HG03565 (cell line): ENCODE data around the gene SLC6A6.

Experiments used
- ATAC-seq: cut with Tn5 transposase; IDR thresholded peaks from one replicate; pipeline ENCODE4 v1.9.1; 2021; ENCODE audit warnings: mild to moderate bottlenecking, moderate library complexity; ENCODE audit not compliant: unreplicated experiment

Gene SLC6A6

DNA sequence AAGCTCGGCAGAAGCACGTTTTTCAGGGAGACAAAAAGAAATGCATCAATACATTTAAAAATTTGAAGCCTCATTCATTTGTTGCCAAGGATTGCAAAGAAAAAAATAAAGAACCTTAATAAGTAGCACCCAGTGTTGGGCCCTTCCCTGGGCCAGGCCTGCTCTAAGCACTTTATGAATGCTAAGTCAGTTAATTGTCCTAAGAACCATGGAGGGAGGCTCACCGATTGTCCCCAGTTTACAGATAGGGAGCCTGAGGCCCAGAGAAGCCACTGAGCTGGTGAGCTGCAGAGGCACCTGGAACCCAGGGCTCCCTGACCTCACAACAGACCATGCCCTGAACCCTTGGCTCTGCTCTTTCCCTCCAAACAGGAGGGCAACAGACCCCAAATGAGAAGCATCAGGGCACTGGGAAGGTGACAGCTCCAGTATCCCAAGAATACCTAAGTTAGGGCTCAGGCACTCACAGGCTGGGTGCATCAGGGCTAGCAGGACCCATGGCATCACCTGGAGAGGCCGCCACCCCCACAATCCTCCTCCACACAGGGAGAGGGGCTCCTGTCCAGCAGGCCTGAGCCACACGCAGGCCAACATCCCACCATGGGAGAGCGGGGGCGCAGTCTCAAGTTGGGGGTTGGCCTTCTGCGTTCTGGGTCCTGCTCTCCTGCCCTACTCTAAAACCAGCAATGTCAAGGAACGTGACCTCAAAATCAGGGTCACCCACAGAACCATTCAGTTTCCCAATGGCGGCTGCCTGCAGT is 133.8 kb downstream of the SLC6A6 start:
- ATAC-seq: no peak

DNA sequence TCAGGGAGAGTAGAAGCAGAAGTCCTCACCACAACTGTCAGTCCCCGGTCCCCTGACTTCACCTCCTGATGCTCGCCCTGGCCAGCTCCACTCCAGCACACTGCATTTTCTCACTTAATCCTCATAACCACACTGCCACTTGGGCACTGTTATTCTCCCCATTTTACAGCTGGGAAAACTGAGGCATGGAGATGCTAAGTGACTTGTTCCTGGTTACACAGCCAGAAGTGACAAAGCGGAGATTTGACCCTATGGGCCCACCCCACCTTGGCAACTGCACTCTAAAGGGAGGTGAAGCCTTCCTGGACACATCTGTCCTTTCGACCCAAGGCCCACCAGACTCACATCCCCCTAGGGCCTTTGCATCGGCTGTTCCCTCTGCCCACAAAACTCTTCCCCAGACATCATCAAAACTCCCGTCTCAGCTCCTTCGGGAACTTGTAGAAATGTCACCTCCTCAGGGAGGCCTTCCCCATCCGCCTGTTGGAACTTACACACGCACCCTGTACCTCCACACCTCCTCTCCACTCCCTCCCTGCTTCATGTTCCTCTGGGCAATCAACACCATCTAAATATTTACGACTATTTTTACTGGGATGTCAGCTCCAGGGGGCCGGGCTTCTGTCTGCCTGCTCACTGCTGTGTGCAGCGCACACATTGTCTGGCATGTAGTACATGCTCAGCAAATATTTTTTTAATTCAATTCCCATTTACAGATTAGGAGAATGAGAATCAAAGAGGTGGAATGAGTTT is 134.6 kb downstream of the SLC6A6 start:
- no peak for ATAC-seq

DNA sequence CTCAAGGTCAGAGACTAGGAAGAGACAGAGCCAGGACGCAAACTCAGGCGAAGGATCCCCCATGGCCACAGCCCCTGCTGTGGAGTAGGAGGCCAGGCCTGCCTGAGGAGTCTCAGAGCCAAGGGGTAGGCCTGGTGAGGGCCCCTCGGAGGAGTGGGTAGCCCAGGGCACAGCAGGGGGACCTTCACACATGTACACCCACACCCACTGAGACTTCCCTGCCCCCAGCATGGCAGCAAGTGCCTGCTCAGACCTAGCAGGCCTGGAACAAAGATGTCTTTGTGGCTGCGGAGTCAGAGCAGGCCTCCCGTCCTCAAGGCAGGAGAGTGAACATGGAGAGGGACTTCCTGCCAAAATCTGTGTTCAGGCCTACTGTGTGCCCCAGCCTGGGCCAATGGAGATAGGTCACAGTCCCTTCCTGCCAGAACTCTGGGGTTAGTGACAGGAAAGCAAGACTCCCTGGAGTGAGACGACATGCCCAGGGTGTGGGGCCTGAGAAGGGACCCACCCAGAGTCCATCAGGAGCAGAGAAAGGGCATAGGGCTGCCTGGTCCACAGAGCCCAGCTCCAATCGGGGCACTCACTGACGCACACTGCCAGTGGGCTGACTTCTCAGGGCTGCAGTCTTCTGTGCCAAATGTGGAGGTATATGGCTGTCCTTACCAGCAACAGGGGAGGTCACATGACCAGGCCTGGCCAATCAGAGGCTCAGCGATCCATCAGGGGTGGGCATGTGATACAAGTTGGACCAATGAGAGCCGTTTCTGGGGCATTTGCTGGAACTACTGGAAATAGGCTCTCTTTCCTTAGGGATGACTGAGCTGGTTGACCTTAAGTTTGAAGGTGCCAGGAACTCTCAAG is 135.4 kb downstream of the SLC6A6 start:
- no peak for ATAC-seq

GRCh38 chr3:14538451-14539088 is 136.2 kb downstream of the SLC6A6 start:
- ATAC-seq: no peak
